ENCODE measurements around the gene SEPTIN11. TPM values are rescaled to one million over a fixed set of nuclear protein-coding genes. Genes with fewer than 3 reads are reported as not detected.
A peak's percentile ranks its signal among the peaks of the same experiment; 100 is the strongest.

Gene SEPTIN11
- total RNA-seq, 1 experiment from 2014 or later = 77.3 TPM

DNA sequence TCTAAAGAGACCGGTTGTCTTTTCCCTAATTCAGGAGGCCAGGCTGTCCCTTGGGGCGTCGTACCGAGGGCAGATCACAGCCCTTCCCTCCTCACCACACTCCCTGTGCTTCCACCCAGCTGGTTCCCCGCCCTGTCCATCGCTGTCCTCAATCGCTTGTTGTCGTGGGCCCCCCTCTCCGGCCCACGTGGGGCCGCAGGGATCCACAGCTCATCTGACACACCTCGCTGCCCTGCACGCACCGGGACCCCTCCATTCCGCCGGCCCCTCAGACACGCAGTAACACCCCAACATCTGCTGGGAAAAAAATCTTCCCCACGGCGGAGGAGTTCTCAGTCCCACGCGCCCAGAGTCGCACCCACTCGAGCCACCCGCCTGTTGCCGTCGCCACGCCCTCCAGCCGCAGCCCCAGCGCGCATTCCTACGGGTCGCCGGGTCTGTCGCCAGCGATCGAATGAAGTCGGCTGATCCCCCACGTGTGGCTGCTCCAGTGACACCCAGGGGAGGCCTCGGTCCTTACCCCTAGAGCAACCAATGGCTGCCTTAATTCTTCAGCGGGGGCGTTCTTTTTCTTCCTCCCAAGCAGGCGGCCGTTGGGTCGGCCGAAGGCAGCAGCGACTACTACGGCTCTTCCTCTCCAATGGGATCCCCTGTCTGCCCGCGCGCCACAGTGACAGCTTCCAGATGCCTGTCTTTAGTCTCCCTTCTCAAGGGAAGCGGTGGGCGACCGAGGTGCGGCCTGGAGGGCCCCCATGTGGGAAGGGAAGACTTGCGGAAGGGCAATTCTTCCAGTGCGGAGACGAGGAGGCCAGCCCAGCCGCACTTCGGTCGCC lies 893 bp upstream of the SEPTIN11 start:
- Histone ChIP-seq H3K9ac (ENCODE audit: extremely low read depth, insufficient read length, low read length) (no peak overlapping the region), H3K23ac (ENCODE audit: insufficient read length, low read depth, low read length) (no peak overlapping the region), H3K9me3 (ENCODE audit: control insufficient read depth, low read depth, low read length) (no peaks in the 10 kb centered on the region)

More for the DNA sequence above, 893 bp upstream of the SEPTIN11 start:
- H2BK15ac ChIP-seq (ENCODE audit: low read depth, low read length) = no peak overlapping the region
- no peaks in the 10 kb centered on the region for H4K20me1 ChIP-seq (ENCODE audit: control insufficient read depth, insufficient read depth, insufficient read length)
- Mint-ChIP-seq H3K27me3 (ENCODE audit: low read depth) (peaks cover 21% of the 10 kb centered on the region), H3K27ac (peak overlapping the region in 1 of 3 experiments; percentile 15; a peak in 1 of 7 replicates), H3K9me3 (no peaks in the 10 kb centered on the region), H3K4me1 (peaks cover 17 to 22% of the 10 kb centered on the region in 2 experiments), H3K4me3 (peak overlapping the region; percentile 83 to 84), H3K36me3 (ENCODE audit: insufficient read depth in 1 of 3, low read depth in 3 of 3) (no peaks in the 10 kb centered on the region; a peak in 2 of 7 replicates)
- H4K5ac ChIP-seq (ENCODE audit: insufficient read length, low read depth, low read length) = no peak overlapping the region
- no peaks in the 10 kb centered on the region; the same call in 1 of the 2 replicates for H3K4me1 ChIP-seq (ENCODE audit: insufficient read depth, low read length)
- H3K4ac ChIP-seq (ENCODE audit: low read depth, low read length) = no peak overlapping the region
- H3T11ph ChIP-seq (ENCODE audit: low read length) = no peak overlapping the region
- H2AK5ac ChIP-seq (ENCODE audit: insufficient read length, low read length) = no peak overlapping the region
- peaks cover 14% of the 10 kb centered on the region; the same call in 1 of the 2 replicates for H3K79me2 ChIP-seq (ENCODE audit: insufficient read depth, low read length)
- no peak overlapping the region for H2BK120ac ChIP-seq (ENCODE audit: low read depth, low read length, poor library complexity, severe bottlenecking)
- DNase-seq = peak; percentile 75
- H3K27me3 ChIP-seq (ENCODE audit: insufficient read depth, low read length) = no peaks in the 10 kb centered on the region; the same call in 1 of the 2 replicates
- H3K79me1 ChIP-seq (ENCODE audit: insufficient read depth, low read depth, low read length, poor library complexity, severe bottlenecking) = peaks cover 2% of the 10 kb centered on the region
- H2BK20ac ChIP-seq (ENCODE audit: low read depth, low read length, poor library complexity, severe bottlenecking) = no peak overlapping the region
- no peak overlapping the region for H2BK12ac ChIP-seq (ENCODE audit: insufficient read length, low read depth, low read length)
- H3K23me2 ChIP-seq (ENCODE audit: insufficient read length, low read depth, low read length, poor library complexity, severe bottlenecking) = peaks cover 23% of the 10 kb centered on the region
- H3K18ac ChIP-seq (ENCODE audit: insufficient read length, low read depth, low read length) = peak overlapping the region; percentile 4
- no peak; the same call in 2 of the 3 replicates for TF ChIP-seq CTCF (conservative IDR thresholded peaks at IDR 0.05)
- H2BK5ac ChIP-seq (ENCODE audit: insufficient read length, low read length) = no peak overlapping the region
- H3K56ac ChIP-seq (ENCODE audit: insufficient read length, low read depth, low read length) = no peak overlapping the region
- H2AFZ ChIP-seq (ENCODE audit: low read length) = no peak overlapping the region
- peak overlapping the region; percentile 66 for H3K4me2 ChIP-seq (ENCODE audit: insufficient read depth, insufficient read length, low read length)
- WGBS (ENCODE audit: extremely low coverage, insufficient read length, low lambda C conversion rate) = no CpG with 5 or more reads among the region's 60 CpGs
- no peak overlapping the region for H3K27ac ChIP-seq (ENCODE audit: insufficient read length, low read depth, low read length)
- no peak overlapping the region; the same call in 1 of the 2 replicates for H3K14ac ChIP-seq (ENCODE audit: insufficient read depth, low read length)
- H4K8ac ChIP-seq (replicated peaks; ENCODE audit: insufficient read length, low read depth, low read length) = no peak overlapping the region
- H4K91ac ChIP-seq (ENCODE audit: insufficient read length, low read depth, low read length) = no peak overlapping the region

Data from H9 (cell line).